Measurements from ENCODE around the gene H6PD.

DNA sequence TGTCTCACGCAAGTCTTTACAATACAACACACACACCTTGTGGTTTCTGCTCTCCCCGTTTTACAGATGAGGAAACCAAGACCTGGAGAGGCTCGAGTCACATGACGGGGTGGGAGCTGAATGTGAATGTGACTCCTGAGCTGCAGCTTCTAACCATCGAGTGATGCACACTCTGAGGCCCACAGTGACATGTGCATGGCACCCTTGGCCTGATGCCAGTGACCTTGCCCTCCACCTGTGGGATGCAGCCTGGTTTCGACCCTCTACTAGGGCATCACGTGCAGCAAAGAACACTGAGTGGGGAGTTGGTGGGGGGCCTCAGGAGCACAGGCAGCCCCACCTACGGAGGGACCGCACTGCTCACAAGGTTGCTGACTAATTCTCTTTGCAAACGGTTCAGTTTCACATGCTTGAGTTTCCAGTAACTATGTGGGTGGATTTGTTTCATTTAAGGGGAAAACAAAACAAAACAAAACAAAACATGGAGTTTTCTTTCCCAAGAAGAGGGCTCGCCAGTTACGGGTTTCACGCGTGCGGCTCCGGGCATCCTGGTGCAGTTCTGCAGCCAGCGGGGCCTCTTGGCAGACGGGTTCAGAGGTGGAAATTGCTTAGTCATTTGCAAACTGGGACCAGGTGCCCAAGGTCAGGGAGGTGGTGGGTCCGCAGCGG, 81.0 kb downstream of the H6PD start:
- no peak for TF ChIP-seq POLR2A (IDR thresholded peaks at IDR 0.05)
- TF ChIP-seq, protein P1, sequence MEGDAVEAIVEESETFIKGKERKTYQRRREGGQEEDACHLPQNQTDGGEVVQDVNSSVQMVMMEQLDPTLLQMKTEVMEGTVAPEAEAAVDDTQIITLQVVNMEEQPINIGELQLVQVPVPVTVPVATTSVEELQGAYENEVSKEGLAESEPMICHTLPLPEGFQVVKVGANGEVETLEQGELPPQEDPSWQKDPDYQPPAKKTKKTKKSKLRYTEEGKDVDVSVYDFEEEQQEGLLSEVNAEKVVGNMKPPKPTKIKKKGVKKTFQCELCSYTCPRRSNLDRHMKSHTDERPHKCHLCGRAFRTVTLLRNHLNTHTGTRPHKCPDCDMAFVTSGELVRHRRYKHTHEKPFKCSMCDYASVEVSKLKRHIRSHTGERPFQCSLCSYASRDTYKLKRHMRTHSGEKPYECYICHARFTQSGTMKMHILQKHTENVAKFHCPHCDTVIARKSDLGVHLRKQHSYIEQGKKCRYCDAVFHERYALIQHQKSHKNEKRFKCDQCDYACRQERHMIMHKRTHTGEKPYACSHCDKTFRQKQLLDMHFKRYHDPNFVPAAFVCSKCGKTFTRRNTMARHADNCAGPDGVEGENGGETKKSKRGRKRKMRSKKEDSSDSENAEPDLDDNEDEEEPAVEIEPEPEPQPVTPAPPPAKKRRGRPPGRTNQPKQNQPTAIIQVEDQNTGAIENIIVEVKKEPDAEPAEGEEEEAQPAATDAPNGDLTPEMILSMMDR (IDR thresholded peaks at IDR 0.05 in 4 of 5, conservative IDR thresholded peaks at IDR 0.05 in 1 of 5) = no peak

All from gastrocnemius medialis (tissue), 4 donors.